ENCODE results near the gene ECSCR. TPM values are rescaled to one million over a fixed set of nuclear protein-coding genes. Genes with fewer than 3 reads are reported as not detected.
"Not testable (repeated sequence)": the region's sequence is repeated elsewhere in the genome, so short reads cannot be mapped to it uniquely, and the experiment has no call there.

ECSCR gene
- total RNA-seq, 1 donor from 2014 or later: 20.6 TPM

DNA sequence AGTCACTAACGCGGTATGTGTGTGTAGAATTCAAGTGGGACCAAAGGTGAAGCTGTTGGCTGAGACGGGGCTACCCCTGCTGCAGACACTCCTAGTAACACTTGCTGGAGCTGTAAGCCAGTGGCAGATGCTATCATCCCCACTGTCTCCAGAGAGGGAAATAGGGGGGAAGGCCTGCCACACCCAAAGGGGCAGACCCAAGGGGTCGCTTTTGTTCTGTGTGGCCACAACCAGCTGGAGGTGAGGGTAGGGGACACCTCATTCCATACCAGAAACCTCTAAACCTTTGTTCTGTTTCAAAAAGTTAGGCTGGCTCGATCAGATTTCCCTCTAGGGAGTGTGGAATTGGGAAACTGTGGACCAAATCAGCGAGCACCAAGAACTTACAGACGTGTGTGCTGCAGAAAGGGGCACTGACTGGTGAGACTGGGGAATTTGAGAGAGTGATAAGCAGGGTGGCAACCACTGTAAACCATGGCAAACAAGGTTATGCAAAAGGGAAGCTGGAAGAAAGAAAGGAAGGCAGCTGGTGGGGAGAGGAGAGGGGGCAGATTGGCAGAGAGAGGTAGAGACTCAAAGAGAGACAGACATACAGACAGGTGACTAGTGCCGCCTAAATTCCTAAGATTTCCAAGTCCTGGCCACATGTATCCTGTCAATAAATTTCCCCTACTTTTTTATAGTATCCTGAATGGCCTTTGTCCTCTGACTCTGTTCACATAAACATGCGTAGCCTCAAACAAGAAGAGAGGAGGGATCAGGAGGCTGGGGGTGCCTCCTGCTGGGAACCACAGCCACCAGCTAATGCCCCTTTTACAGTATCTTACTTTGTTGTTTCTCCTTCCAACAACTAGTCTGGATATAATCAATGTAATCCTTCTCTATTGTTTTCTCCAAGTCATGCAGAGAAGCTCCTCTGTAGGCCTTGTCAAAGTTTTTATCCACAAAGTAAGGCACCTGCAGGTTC lies 43.0 kb downstream of the ECSCR start:
- ATAC-seq: peak; percentile 40

DNA sequence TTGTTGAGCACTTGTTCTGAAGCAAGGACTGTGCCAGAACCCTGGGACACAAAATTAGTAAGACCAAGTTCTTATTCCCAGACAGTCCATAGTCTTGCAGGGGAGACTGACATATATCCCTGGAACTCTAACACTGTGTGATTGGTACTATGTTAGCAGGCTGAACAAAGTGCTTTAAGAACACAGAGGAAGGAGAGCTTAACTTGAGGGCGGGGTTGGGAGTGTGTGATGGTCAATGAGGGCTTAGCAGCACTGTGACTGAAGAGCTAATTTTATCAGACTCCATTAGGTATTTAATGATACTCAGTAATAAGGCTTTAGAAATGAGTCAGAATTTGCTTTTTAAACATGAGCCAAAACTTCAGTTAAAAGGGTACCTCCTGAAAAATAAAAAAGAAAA lies 43.8 kb downstream of the ECSCR start:
- DNase-seq (no peak), ATAC-seq (peak; percentile 69)
- intact Hi-C loops (cut with micrococcal nuclease): no loop called here

More for the DNA sequence above, 43.0 kb downstream of the ECSCR start:
- intact Hi-C loops (cut with micrococcal nuclease): no loop called here
- no peak for DNase-seq

- DNase-seq: no peak
- peak; percentile 66 for ATAC-seq
- intact Hi-C loops (cut with micrococcal nuclease): no loop called here
Measured at GRCh38 chr5:139417214-139417613, 45.3 kb downstream of the ECSCR start.

DNA sequence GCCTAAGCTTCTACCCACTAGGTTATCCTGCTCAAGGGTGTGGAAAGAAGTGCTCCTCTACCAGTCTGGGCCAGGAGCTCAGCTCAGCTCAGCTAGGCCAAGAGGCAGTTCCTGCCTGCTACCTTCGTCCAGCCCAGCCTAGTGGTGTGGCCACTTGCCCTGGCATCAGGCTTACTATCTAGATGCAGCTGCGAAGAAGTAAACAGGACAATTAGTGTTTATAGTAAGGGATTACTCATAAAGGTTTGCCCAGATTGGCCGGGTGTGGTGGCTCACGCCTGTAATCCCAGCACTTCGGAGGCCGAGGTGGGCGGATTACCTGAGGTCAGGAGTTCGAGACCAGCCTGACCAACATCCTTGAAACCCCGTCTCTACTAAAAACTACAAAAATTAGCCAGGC lies 45.9 kb downstream of the ECSCR start:
- ATAC-seq (no peak), DNase-seq (no peak)
- intact Hi-C loops (cut with micrococcal nuclease): no loop called here

GRCh38 chr5:139415869-139416268 lies 46.7 kb downstream of the ECSCR start:
- no peak for ATAC-seq
- DNase-seq: no peak
- intact Hi-C loops (cut with micrococcal nuclease): no loop called here

DNA sequence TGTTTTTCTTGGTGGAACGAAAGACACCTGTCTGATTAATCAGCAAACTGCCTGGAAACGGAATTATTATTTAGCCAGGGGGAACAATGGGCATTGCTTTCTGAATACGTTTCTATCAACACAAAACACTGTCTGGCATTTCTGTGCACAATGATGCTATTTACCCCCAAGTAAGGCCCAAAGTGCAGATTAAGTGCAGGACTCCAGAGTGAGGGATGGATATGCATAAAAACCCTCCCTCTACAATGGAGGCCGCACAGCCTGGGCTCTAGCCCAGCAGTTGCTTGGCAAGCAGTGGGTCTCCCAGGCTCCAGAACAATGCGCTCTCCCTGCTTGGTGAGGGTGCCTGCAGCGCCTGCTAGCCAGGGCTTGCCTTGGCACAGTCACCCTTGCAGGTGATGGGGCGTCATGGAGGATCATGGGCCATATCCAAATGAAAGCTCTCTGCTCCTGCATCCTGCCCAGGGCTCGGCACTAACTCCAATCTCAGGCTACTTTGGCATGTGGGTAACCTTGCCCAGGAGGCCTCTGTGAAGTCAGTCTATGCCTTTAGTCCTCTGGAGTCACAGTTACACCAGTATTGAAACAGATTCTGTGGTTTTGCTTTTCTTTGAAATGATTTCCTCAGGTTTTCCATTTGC lies 47.2 kb downstream of the ECSCR start:
- DNase-seq (peak; percentile 83), ATAC-seq (peak; percentile 68)
- intact Hi-C loops (cut with micrococcal nuclease): no loop called here

- ATAC-seq (peak; percentile 1), DNase-seq (no peak)
- intact Hi-C loops (cut with micrococcal nuclease): no loop called here
Measured at GRCh38 chr5:139414581-139415130, 47.9 kb downstream of the ECSCR start.

DNA sequence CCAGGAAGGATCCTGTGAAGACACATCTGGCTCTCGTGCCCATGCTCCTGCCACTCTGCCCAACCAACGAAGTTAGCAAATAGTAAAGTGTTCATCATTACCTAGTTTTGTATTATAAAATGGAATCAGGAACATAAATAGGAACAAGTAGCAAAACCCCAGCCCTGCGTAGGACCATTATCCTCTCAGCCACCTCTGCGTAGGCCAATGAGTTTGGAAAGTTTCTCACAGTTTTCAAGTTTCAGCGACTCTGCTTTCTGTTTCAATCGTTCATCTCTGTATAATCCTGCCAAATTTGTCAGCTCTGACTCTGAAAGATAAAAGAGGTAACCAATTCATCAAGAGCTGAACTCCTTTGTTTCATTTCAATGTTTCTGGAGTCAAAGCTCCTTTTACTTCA lies 48.6 kb downstream of the ECSCR start:
- intact Hi-C loops (cut with micrococcal nuclease): no loop called here
- DNase-seq (no peak), ATAC-seq (no peak)

DNA sequence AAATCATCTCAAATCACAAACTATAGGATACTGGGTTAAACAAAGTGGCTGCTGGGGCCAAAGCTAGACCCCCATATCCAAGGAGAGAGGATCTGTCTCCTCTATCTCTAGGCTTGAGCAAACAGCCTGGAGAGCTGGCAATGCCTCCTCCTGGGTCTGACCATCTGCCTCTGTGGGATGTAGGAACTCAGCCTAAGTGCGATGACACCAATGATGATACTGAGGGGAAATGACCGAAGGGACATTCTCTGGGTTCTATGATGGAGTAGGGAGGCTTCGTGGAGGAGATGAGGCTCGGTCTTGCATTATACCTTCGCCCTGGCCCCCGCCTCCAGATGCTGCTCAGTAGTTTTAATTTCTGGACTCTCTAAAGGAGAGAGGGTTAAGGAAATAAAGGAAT lies 49.4 kb downstream of the ECSCR start:
- intact Hi-C loops (cut with micrococcal nuclease): no loop called here
- DNase-seq (no peak), ATAC-seq (no peak)

GRCh38 chr5:139410993-139411828 lies 51.3 kb downstream of the ECSCR start:
- ATAC-seq (no peak), DNase-seq (no peak)
- intact Hi-C loops (cut with micrococcal nuclease): no loop called here

- ATAC-seq (no peak), DNase-seq (no peak)
- intact Hi-C loops (cut with micrococcal nuclease): no loop called here
Measured at GRCh38 chr5:139410121-139410992, 52.2 kb downstream of the ECSCR start.

- intact Hi-C loops (cut with micrococcal nuclease); DNase-seq; ATAC-seq: not testable (repeated sequence)
Measured at GRCh38 chr5:139409116-139409515, 53.4 kb downstream of the ECSCR start.

DNA sequence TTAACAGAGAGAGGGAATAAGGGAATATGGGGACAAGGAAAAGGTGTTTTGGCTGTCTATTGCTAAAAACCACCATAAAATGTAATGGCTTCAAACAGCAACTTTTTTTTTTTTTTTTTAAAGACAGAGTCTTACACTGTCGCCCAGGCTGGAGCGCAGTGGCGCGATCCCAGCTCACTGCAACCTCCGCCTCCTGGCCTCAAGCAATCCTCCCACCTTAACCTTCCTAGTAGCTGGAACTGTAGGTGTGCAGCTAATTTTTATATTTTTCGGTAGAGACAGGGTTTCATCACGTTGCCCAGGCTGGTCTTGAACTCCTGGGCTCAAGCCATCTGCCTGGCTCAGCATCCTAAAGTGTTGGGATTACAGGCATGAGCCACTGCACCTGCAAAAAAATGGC lies 54.4 kb downstream of the ECSCR start:
- ATAC-seq: no peak

DNA sequence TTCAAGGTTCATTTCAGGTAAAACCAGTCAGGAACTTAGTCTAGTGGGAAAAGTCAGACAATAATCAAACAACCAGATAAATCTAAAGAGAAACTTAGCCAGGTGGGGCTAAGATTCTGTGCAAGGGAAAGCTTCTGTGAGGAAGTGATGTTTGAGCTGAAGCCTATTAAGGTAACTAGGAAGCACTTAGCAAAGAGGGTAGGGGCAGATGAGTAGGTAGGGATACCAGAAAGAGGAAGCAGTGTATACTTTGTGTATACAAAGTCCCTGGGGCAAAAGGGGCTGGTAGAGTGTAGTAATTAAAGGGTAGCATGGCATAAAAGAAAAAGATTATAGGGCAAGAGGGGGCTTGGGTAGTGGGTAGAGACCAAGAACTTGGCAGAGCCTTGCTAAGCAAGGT lies 55.0 kb downstream of the ECSCR start:
- ATAC-seq (no peak), DNase-seq (no peak)
- intact Hi-C loops (cut with micrococcal nuclease): no loop called here

More for the DNA sequence above, 54.4 kb downstream of the ECSCR start:
- intact Hi-C loops (cut with micrococcal nuclease): no loop called here
- no peak for DNase-seq

DNA sequence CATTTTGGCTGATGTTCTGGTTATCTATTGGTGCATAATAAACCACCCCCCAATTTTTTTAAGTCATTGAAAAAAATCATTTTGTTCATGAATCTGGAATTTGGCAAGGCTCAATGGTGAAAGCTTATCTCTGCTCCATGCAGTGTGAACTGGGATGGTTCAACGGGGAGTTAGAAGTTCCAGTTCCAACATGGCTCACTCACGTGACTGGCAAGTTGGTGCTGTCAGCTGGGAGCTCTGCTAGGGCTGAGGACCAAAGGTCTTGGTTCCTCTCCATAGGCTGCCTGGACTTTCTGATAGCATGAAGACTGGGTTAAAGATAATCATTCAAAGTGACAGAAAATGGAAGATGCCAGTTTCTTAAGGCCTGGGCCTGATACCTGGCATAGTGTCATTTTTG lies 55.6 kb downstream of the ECSCR start:
- intact Hi-C loops (cut with micrococcal nuclease): no loop called here
- DNase-seq: no peak

GRCh38 chr5:139404484-139404840 lies 58.1 kb downstream of the ECSCR start:
- ATAC-seq (no peak), DNase-seq (no peak)
- intact Hi-C loops (cut with micrococcal nuclease): no loop called here

More for the DNA sequence above, 55.6 kb downstream of the ECSCR start:
- ATAC-seq: no peak

DNA sequence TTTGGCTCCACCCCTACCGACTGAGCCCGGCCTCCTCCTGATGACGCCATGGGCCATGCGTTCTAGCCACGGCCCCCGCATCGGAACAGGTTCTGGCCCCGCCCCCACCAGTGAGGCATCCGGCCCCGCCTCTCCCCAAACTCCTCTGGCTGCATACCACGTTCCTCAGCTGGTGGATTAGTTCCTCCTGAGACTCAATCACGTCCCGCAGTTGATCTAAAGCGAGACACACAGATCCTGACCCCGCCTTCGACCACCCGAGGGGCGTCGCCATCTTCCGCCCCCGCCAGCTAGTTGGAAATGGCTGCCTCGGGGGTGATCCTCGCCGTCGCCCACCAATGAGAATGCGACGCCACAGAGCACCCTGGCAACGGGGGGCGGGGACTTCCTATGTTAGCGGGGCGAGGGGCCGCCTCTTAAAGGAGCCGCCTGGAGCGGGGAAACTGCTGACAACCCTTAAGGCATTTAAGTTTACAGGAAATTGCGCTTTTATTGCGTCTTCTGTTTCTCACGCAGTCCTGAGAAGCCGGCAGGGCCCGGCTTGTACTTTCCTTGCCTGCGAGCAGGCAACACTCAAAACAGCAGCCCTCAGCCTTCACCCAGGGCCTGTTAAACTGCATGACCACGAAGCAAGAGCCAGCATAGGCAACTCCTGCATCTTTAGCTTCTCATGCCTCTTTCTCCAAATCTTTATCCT lies 58.6 kb downstream of the ECSCR start, which contains the start of gene SPATA24:
Gene SPATA24 (minus strand): TSS at position 303 of the 697 bp plus-strand sequence. CDS start 29 bp downstream, at position 274.
- DNase-seq: peak; percentile 98
- peak; percentile 96 for ATAC-seq
- intact Hi-C loops (cut with micrococcal nuclease): no loop called here

DNA sequence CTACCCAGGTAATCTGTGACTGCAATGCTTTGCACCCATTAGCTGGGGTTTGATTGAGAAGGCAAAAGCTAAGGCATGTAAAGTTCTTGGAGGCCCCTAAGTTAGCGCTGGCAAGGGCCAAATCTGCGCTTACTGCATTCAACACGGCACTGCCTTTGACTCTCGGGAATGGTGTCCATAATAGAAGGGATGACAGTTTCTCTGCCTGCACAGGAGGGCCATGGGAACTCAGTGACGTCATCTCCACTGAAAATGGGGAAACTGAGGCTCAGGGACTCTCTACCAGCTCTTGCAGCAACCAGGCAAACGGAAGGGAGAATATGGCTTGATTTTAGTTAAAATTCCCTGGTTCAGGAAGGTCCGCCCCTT lies 59.1 kb downstream of the ECSCR start:
- ATAC-seq: peak; percentile 5
- no peak for DNase-seq
- intact Hi-C loops (cut with micrococcal nuclease): no loop called here

Data from left ventricle myocardium superior (tissue), 1 donor.